Measurements from ENCODE around the gene STAP2.

DNA sequence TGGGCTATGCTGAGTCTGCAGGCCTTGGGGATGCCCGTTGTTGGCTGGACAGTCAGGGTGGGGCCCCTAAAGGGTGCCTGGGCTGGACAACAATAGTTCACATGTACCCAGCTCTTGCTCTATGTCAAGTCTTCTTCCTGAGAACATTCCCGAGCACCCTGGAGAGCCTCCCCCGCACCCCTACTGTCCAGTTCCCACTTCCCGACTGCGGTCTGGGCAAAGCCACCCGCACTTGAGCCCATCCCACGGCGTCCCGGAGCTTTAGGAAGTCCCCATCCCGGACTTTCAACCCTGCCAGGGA lies 3.6 kb upstream of the STAP2 start:
- TF ChIP-seq, protein P1, sequence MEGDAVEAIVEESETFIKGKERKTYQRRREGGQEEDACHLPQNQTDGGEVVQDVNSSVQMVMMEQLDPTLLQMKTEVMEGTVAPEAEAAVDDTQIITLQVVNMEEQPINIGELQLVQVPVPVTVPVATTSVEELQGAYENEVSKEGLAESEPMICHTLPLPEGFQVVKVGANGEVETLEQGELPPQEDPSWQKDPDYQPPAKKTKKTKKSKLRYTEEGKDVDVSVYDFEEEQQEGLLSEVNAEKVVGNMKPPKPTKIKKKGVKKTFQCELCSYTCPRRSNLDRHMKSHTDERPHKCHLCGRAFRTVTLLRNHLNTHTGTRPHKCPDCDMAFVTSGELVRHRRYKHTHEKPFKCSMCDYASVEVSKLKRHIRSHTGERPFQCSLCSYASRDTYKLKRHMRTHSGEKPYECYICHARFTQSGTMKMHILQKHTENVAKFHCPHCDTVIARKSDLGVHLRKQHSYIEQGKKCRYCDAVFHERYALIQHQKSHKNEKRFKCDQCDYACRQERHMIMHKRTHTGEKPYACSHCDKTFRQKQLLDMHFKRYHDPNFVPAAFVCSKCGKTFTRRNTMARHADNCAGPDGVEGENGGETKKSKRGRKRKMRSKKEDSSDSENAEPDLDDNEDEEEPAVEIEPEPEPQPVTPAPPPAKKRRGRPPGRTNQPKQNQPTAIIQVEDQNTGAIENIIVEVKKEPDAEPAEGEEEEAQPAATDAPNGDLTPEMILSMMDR (IDR thresholded peaks at IDR 0.05; ENCODE audit: insufficient read depth, low read length) = no peak
- TF ChIP-seq POLR2AphosphoS5 (IDR thresholded peaks at IDR 0.05; ENCODE audit: low read depth) = no peak
- TF ChIP-seq, protein P2, sequence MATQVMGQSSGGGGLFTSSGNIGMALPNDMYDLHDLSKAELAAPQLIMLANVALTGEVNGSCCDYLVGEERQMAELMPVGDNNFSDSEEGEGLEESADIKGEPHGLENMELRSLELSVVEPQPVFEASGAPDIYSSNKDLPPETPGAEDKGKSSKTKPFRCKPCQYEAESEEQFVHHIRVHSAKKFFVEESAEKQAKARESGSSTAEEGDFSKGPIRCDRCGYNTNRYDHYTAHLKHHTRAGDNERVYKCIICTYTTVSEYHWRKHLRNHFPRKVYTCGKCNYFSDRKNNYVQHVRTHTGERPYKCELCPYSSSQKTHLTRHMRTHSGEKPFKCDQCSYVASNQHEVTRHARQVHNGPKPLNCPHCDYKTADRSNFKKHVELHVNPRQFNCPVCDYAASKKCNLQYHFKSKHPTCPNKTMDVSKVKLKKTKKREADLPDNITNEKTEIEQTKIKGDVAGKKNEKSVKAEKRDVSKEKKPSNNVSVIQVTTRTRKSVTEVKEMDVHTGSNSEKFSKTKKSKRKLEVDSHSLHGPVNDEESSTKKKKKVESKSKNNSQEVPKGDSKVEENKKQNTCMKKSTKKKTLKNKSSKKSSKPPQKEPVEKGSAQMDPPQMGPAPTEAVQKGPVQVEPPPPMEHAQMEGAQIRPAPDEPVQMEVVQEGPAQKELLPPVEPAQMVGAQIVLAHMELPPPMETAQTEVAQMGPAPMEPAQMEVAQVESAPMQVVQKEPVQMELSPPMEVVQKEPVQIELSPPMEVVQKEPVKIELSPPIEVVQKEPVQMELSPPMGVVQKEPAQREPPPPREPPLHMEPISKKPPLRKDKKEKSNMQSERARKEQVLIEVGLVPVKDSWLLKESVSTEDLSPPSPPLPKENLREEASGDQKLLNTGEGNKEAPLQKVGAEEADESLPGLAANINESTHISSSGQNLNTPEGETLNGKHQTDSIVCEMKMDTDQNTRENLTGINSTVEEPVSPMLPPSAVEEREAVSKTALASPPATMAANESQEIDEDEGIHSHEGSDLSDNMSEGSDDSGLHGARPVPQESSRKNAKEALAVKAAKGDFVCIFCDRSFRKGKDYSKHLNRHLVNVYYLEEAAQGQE (IDR thresholded peaks at IDR 0.05; ENCODE audit: insufficient replicate concordance, low read depth) = no peak
- TF ChIP-seq GABPA (IDR thresholded peaks at IDR 0.05; ENCODE audit: low read depth) = no peak

All from HL-60 (cell line).